WTC11 (cell line): ENCODE results near the gene PRMT6.

Experiments
- CBFB ChIP-seq: sonication (generic); formaldehyde crosslinking; IDR thresholded peaks from 2 replicates; pipeline ENCODE4 v1.8.1; 2022; ENCODE audit warnings: mild to moderate bottlenecking, low read depth, missing genetic modification reagents
- ESRRA ChIP-seq: sonication (generic); formaldehyde crosslinking; IDR thresholded peaks from 2 replicates; pipeline ENCODE4 v1.8.1; 2022; ENCODE audit warnings: mild to moderate bottlenecking, missing genetic modification reagents, borderline replicate concordance
- FOXK1 ChIP-seq: sonication (generic); formaldehyde crosslinking; IDR thresholded peaks from 2 replicates; pipeline ENCODE4 v1.8.0; 2022; ENCODE audit warnings: mild to moderate bottlenecking, moderate library complexity, missing genetic modification reagents
- JUN ChIP-seq: sonication (generic); formaldehyde crosslinking; IDR thresholded peaks from 2 replicates; pipeline ENCODE4 v1.8.0; 2023; ENCODE audit warnings: mild to moderate bottlenecking, missing genetic modification reagents
- ZNF416 ChIP-seq: fragments of 250-450 bp; sonication (Bioruptor Pico); IDR thresholded peaks from 2 replicates; pipeline ENCODE4 v1.9.0; 2021; ENCODE audit warnings: mild to moderate bottlenecking, inconsistent platforms
- TF ChIP-seq, protein P1 (sequence below): fragments of 200-600 bp; IDR thresholded peaks from 2 replicates; pipeline ENCODE4 v1.8.0; 2022; ENCODE audit warnings: antibody characterized with exemption
- TF ChIP-seq, protein P2 (sequence below): sonication (generic); formaldehyde crosslinking; IDR thresholded peaks from 2 replicates; pipeline ENCODE4 v1.8.0; 2022; ENCODE audit warnings: mild to moderate bottlenecking, missing genetic modification reagents

DNA sequence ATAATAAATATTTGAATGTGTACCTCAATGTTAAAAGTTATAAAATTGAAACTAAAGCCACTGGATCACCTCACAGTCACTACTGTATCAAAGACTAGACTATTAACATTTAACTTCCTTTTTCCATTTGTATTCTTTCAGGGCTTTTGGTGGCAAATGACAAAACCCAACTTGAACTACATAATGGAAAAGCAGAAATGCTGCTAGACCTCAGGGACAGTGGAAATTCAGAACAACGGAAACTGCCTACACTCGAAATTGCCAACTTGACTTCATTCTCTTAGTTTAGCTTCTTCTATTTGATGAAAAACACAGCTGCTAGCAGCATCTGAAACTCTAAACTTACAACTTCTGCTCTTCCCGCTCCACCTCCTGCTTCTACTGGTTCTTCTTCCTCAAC lies 49.4 kb downstream of the PRMT6 start:
- TF ChIP-seq, protein P1, sequence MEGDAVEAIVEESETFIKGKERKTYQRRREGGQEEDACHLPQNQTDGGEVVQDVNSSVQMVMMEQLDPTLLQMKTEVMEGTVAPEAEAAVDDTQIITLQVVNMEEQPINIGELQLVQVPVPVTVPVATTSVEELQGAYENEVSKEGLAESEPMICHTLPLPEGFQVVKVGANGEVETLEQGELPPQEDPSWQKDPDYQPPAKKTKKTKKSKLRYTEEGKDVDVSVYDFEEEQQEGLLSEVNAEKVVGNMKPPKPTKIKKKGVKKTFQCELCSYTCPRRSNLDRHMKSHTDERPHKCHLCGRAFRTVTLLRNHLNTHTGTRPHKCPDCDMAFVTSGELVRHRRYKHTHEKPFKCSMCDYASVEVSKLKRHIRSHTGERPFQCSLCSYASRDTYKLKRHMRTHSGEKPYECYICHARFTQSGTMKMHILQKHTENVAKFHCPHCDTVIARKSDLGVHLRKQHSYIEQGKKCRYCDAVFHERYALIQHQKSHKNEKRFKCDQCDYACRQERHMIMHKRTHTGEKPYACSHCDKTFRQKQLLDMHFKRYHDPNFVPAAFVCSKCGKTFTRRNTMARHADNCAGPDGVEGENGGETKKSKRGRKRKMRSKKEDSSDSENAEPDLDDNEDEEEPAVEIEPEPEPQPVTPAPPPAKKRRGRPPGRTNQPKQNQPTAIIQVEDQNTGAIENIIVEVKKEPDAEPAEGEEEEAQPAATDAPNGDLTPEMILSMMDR: no peak
- TF ChIP-seq JUN (CRISPR knock-in tag) (no peak), ZNF416 (CRISPR knock-in tag) (no peak), FOXK1 (no peak), ESRRA (no peak), CBFB (CRISPR knock-in tag) (no peak)
- TF ChIP-seq, protein P2, sequence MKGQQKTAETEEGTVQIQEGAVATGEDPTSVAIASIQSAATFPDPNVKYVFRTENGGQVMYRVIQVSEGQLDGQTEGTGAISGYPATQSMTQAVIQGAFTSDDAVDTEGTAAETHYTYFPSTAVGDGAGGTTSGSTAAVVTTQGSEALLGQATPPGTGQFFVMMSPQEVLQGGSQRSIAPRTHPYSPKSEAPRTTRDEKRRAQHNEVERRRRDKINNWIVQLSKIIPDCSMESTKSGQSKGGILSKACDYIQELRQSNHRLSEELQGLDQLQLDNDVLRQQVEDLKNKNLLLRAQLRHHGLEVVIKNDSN (CRISPR knock-in tag): no peak
